K562 (cell line): Measurements from ENCODE around the gene ALKBH2. TPM values are rescaled to one million over a fixed set of nuclear protein-coding genes. Genes with fewer than 3 reads are reported as not detected.

Source experiments
- BACH1 ChIP-seq: fragments of 200-800 bp; sonication (Bioruptor generic); IDR thresholded peaks from 2 replicates; pipeline ENCODE4 v1.6.1; 2016; ENCODE audit warnings: missing genetic modification characterization, missing compliant biosample characterization
- RAD51 ChIP-seq: fragments of 450-650 bp; IDR thresholded peaks from 2 replicates; pipeline ENCODE4 v1.7.1; 2016; ENCODE audit warnings: low read depth, mild to moderate bottlenecking, borderline replicate concordance
- SREBF2 ChIP-seq: sonication (generic); formaldehyde crosslinking; IDR thresholded peaks from 2 replicates; pipeline ENCODE4 v1.4.0; 2020; ENCODE audit warnings: mild to moderate bottlenecking, missing genetic modification reagents
- TEAD4 ChIP-seq, 2 experiments: sonication (generic) in 1 of 2; formaldehyde crosslinking in 1 of 2; IDR thresholded peaks; 2 replicates each; pipeline versions ENCODE4 v1.6.1 to v1.8.0; 2012 to 2022; ENCODE audit warnings: borderline replicate concordance in 1 of 2, inconsistent platforms in 1 of 2, low read length in 1 of 2, mild to moderate bottlenecking in 1 of 2, missing genetic modification reagents in 1 of 2
- ZNF444 ChIP-seq: fragments of 250-450 bp; sonication (Bioruptor Pico); IDR thresholded peaks from 2 replicates; pipeline ENCODE4 v1.4.0; 2020; ENCODE audit warnings: mild to moderate bottlenecking, moderate library complexity
- polyA plus RNA-seq, 8 experiments: library from polyadenylated mRNA; depleted of rRNA in 4 of 8; stranded (reverse) in 5 of 8; unstranded in 3 of 8; fragments of >200 nt; fragmentation: Nextera tagmentation in 2 of 8; fragmentation: Illumina TruSeq in 1 of 8; extraction: Ambion mirVana in 2 of 8; extraction: Trizol in 1 of 8; gene quantifications; 2 replicates each; pipeline versions ENCODE4 v1.2.1 to v1.2.3, GENCODE V29; 2011 to 2014; ENCODE audit warnings: inconsistent platforms in 1 of 8, missing spikeins in 1 of 8
- total RNA-seq, 7 experiments: library from RNA; depleted of rRNA in 6 of 7; stranded (reverse); fragments of >200 nt in 6 of 7; fragmentation: Illumina TruSeq in 2 of 7; extraction: Trizol in 2 of 7; gene quantifications; 2 replicates each; pipeline versions ENCODE4 v1.2.1 to v1.2.3, GENCODE V29; 2011 to 2021; ENCODE audit warnings: low replicate concordance in 1 of 7
- TF ChIP-seq, protein P1 (sequence below), 2 experiments: fragments of 450-650 bp; IDR thresholded peaks; 2 replicates each; pipeline ENCODE4 v1.6.1; 2016; ENCODE audit warnings: mild to moderate bottlenecking in 2 of 2, borderline replicate concordance in 1 of 2, low read depth in 1 of 2, moderate library complexity in 1 of 2
- TF ChIP-seq, protein P2 (sequence below), 2 experiments: fragments of 450-650 bp; formaldehyde crosslinking in 1 of 2; IDR thresholded peaks; 2 replicates each; pipeline versions ENCODE4 v1.4.0 to v1.6.1; 2014 to 2020; ENCODE audit warnings: mild to moderate bottlenecking in 2 of 2, borderline replicate concordance in 1 of 2, low read depth in 1 of 2

ALKBH2 gene
- total and polyA plus RNA-seq, 9 of the 15 experiments (the other 6 are each of a cell fraction or from before 2014, with no cell fraction given), result 5.9 to 56.1 (median 41.9) TPM

DNA sequence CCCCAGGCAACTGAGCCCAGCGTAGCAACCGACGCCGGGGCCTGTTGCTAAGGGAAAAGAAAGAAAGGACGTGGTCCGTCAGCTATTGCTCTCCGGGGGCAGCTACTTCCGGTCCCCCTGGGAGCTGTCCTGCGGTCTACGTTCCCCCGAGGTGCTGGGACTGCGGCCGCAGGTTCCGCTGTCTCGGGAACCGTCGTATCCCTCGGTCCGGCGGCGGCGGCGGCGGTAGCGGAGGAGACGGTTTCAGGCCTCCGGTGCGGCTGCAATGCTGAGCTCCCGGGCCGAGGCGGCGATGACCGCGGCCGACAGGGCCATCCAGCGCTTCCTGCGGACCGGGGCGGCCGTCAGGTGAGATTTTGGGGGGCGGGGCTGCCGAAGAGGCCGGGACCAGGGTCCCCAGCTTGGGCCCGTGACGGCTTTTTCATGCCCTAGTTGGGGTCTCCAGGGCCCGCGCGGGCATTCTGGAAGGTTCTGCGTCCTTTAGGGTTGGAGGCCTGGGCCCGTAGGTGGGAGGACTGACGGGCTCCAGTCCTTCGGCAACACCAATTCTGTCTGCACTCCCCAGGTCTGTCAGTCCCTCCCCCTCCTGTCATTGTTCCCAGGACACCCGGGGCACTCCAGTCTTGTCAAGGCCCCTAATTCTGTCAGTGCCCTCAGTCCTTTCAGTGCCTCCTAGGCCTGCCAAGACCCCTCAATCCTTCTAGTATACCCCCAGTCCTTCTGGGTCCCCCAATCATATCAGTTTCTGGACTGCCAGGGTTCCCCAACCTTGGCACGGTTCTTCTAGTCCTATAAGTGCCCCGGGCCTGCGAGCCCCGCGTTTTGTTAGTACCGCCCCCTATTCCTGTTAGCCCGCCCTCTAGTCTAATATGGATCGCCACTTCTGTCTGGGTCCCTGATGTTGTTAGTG, 40.6 kb downstream of the ALKBH2 start, which contains the start of gene USP30 (continued):
- no peak for TF ChIP-seq BACH1 (tag)
- no peak for TF ChIP-seq RAD51
- TF ChIP-seq ZNF444 (CRISPR knock-in tag), result no peak
- TF ChIP-seq, protein P1, sequence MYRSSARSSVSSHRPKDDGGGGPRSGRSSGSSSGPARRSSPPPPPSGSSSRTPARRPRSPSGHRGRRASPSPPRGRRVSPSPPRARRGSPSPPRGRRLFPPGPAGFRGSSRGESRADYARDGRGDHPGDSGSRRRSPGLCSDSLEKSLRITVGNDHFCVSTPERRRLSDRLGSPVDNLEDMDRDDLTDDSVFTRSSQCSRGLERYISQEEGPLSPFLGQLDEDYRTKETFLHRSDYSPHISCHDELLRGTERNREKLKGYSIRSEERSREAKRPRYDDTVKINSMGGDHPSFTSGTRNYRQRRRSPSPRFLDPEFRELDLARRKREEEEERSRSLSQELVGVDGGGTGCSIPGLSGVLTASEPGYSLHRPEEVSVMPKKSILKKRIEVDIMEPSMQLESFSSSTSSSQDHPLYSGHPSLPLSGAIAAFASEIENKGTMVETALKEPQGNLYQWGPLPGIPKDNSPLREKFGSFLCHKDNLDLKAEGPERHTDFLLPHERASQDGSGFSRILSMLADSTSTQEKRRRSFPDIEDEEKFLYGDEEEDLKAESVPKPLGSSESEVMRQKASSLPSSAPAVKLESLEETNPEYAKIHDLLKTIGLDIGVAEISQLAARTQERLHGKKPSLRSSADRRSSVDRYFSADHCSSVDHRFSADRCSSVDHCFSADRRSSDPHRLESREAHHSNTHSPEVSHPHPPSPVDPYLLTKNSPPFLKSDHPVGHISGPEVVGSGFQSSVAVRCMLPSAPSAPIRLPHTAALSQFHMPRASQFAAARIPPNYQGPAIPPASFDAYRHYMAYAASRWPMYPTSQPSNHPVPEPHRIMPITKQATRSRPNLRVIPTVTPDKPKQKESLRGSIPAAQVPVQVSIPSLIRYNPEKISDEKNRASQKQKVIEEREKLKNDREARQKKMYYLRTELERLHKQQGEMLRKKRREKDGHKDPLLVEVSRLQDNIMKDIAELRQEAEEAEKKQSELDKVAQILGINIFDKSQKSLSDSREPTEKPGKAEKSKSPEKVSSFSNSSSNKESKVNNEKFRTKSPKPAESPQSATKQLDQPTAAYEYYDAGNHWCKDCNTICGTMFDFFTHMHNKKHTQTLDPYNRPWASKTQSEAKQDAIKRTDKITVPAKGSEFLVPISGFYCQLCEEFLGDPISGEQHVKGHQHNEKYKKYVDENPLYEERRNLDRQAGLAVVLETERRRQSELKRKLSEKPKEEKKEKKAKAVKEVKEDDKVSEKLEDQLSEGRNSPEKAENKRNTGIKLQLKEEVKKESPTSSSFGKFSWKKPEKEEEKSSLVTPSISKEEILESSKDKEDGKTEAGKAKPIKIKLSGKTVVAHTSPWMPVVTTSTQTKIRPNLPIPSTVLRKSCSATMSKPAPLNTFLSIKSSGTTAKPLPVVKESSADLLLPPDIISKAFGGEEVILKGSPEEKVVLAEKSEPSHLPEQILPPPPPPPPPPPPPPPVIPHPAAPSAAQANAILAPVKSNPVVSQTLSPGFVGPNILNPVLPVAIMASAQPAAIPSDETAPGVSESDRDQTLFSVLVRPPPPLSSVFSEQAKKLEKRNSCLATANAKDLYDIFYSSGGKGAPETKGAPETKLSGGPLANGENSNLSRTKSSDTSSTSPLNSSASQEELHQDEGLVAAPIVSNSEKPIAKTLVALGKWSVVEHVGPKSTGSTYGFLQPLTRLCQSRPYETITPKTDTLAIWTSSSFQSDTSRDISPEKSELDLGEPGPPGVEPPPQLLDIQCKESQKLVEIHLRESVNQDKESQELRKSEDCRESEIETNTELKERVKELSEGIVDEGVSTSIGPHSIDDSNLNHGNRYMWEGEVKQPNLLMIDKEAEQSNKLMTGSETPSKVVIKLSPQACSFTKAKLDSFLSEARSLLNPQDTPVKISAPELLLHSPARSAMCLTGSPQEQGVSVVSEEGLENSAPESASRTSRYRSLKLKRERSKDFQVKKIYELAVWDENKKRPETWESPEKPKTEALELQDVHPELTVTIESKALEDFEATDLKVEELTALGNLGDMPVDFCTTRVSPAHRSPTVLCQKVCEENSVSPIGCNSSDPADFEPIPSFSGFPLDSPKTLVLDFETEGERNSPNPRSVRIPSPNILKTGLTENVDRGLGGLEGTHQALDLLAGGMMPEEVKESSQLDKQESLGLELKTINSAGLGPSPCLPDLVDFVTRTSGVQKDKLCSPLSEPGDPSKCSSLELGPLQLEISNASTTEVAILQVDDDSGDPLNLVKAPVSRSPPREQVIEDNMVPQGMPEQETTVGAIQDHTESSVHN (IDR thresholded peaks at IDR 0.05; ENCODE audit: borderline replicate concordance in 1 of 2, low read depth in 1 of 2), result no peak
- no peak for TF ChIP-seq SREBF2
- TF ChIP-seq, protein P2, sequence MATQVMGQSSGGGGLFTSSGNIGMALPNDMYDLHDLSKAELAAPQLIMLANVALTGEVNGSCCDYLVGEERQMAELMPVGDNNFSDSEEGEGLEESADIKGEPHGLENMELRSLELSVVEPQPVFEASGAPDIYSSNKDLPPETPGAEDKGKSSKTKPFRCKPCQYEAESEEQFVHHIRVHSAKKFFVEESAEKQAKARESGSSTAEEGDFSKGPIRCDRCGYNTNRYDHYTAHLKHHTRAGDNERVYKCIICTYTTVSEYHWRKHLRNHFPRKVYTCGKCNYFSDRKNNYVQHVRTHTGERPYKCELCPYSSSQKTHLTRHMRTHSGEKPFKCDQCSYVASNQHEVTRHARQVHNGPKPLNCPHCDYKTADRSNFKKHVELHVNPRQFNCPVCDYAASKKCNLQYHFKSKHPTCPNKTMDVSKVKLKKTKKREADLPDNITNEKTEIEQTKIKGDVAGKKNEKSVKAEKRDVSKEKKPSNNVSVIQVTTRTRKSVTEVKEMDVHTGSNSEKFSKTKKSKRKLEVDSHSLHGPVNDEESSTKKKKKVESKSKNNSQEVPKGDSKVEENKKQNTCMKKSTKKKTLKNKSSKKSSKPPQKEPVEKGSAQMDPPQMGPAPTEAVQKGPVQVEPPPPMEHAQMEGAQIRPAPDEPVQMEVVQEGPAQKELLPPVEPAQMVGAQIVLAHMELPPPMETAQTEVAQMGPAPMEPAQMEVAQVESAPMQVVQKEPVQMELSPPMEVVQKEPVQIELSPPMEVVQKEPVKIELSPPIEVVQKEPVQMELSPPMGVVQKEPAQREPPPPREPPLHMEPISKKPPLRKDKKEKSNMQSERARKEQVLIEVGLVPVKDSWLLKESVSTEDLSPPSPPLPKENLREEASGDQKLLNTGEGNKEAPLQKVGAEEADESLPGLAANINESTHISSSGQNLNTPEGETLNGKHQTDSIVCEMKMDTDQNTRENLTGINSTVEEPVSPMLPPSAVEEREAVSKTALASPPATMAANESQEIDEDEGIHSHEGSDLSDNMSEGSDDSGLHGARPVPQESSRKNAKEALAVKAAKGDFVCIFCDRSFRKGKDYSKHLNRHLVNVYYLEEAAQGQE (IDR thresholded peaks at IDR 0.05; ENCODE audit: borderline replicate concordance), result no peak
- TF ChIP-seq, protein P2 (CRISPR knock-in tag; IDR thresholded peaks at IDR 0.05; ENCODE audit: low read depth), result no peak
- no peak for TF ChIP-seq TEAD4 (IDR thresholded peaks at IDR 0.05; ENCODE audit: low read length)
- no peak for TF ChIP-seq TEAD4 (CRISPR knock-in tag; IDR thresholded peaks at IDR 0.05; ENCODE audit: borderline replicate concordance)
